Measurements from ENCODE around the gene NTRK3.

The NTRK3 gene

DNA sequence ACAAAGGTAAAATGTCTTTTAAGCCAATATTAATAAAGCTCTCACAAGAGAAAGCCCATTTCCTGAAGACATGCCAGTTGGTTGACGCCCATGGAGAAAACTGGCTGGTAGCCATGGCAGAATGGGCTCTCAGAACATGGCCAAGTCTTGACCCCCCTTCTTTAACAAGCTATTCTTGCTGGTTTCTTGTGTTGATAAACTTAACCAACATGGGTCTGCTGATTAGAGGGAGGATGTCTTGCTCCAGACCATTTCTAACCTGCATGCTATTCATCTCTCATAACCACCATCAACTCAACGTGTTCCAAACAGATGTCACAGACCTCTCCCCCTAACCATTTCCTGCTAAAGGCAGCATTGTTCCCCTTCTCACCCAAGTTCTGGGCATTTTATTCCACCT is 25.7 kb downstream of the NTRK3 start:
- no peak for DNase-seq (ENCODE audit: low spot score)

DNA sequence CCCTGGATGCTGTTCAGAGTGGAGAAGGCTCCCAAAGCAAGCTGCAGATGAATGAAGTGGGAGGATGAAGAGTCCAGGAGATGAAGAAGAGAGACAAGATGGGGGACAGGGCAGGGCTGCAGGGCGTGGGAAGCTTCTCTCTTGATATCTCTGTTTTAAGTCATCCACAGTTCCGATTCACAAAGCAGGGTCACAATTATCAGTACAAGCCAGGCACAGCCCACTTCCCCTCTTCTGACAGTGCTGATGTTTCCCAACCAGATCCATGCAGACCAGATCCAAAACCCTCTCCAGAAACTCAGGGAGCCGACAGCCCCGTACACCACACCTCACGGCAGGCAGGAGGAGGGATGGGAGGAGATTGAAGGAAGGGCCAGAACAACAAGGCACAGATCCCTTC is 31.1 kb downstream of the NTRK3 start:
- no peak for DNase-seq (ENCODE audit: low spot score)

DNA sequence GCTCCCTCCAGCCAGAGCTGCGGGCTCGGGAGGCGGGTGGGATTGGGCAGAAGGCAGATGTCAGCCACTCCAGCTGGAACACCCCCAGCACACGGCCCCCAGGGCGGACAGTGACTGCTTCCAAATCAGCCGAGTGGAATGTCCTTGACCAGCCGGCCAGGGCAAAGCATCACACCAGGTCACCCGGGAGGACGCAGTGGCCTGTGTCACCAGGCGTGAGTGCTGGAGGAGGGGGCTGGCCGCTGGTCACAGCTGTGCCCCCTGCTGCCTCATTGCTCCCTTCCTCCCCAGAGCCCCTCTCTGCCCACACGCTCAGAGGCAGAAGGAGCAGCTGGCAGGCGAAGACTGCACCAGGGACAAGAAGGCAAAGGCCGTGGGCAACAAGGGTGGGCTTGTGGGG is 33.5 kb downstream of the NTRK3 start:
- DNase-seq (ENCODE audit: low spot score) = no peak

- no peak for DNase-seq (ENCODE audit: low spot score)
Observed at GRCh38 chr15:88221836-88222235, 34.7 kb downstream of the NTRK3 start.

- no peak for DNase-seq (ENCODE audit: low spot score)
Observed at GRCh38 chr15:88220443-88221335, 35.9 kb downstream of the NTRK3 start.

DNA sequence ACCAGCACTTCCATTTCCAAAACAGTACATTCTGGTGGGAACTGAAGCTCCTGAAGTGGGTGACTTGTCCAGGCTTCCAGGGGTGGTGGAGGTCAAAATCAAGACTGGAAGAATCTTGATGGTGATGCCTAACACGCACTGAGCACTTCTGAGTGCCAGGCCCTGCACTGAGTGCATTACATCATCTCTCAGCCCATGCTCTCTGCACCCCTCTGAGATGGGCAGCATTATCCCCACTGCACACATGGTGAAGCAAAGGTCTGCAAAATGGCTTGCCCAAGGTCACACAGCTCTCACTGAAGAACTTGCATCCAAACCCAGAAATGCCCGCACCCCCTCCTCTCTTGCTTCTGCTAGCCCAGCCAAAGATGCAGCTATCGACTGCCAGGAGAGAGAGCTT is 36.9 kb downstream of the NTRK3 start:
- DNase-seq (ENCODE audit: low spot score) = no peak

- no peak for DNase-seq (ENCODE audit: low spot score)
Observed at GRCh38 chr15:88218557-88219221, 37.9 kb downstream of the NTRK3 start.

- DNase-seq (ENCODE audit: low spot score) = no peak
Observed at GRCh38 chr15:88215066-88215648, 41.4 kb downstream of the NTRK3 start.

DNA sequence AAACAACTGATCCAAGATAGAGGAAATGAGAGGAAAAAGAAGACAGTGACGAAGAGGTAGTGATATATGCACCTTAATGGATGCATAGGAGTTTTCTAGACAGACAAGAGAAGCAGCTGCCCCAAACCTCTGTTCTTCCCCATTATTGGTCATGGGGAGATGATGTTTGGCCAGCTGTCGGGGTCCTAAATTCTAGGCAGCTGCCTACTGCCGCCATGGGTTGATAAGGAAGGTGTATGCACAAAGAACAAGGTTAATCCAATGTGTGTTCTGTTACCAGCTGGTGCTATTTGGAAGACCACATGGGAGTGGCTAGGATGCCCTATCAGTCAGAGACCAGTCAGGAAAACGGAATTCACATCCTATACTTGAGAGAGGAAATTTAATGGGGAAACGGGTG is 47.4 kb downstream of the NTRK3 start:
- no peak for DNase-seq (ENCODE audit: low spot score)

DNA sequence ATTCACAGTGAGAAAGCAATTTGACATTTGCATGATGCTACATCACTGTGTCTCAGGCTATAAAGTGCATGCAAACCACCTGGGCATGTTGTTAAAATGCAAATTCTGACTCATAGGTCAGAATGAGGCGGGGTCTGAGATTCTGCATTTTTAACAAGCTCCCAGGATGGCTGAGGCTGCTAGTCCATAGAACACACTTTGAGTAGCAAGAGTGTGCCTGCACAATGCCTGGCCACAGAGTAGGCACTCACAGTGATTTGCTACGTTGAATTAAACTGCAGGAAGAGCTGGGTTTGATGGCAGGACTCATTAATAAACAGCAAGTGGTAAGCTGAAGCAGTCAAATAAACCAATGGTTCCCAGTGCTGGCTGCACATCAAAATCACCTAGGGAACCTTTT is 48.1 kb downstream of the NTRK3 start:
- DNase-seq (ENCODE audit: low spot score) = no peak

GRCh38 chr15:88207565-88207964 is 49.0 kb downstream of the NTRK3 start:
- no peak for DNase-seq (ENCODE audit: low spot score)

DNA sequence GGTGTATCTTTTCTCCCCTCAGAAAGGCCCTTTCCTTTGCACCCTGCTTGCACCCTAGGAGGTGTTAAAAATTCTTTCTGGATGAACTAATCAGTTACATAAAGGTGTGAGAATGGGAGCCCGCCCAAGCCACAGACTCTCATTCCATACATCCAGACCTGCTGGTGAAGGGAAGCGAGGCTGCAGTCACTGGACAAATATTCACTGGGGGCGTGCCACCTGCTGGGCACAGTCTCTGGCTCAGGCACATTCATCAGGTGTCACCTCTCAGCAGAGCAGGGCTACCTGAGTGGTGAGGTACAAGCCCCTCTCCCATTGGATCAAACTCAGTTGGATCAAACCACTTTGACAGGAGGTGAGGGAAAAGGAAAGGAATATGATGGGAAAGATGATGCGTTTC is 52.0 kb downstream of the NTRK3 start:
- DNase-seq (ENCODE audit: low spot score) = no peak

- no peak for DNase-seq (ENCODE audit: low spot score)
Observed at GRCh38 chr15:88202231-88202630, 54.3 kb downstream of the NTRK3 start.

GRCh38 chr15:88201207-88201606 is 55.3 kb downstream of the NTRK3 start:
- DNase-seq (ENCODE audit: low spot score) = no peak

GRCh38 chr15:88196961-88197360 is 59.6 kb downstream of the NTRK3 start:
- DNase-seq (ENCODE audit: low spot score) = no peak

GRCh38 chr15:88194162-88194561 is 62.4 kb downstream of the NTRK3 start:
- no peak for DNase-seq (ENCODE audit: low spot score)

DNA sequence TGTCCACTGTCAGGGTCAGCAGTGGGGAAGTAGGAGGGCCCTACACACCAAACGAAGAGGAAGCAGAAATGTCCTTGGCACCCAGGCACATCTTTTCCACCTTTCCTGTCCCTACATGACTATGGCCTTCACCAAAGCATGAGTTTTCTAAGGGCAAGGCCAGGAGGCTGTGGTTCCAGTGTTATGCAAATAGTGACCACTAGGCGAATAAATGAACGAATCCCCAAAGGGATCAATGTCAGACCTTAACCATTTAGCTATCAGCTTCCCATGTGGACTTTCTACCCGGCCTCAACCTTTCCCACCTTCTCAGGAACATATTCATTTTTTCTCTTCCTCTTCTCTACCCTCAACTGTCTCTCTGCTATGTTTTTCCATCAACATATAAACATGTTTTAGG is 63.1 kb downstream of the NTRK3 start:
- DNase-seq (ENCODE audit: low spot score) = no peak

DNA sequence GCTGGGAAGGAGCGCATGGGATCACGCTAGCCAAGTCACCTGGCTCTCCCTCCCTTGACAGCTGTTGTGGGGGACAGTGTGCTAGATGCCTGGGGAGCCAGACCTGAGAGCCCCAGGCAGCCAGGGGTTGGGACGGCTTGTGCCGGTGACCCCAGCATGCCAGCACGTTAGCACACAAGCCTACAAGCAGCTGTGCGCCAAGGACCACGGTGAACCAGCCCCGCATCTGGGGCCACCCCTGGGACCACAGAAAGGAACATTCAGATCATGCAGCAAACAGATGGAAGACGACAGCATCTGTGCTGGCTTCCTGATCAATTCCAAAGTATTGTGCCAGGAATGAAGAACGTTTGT is 64.8 kb downstream of the NTRK3 start:
- no peak for DNase-seq (ENCODE audit: low spot score)

DNA sequence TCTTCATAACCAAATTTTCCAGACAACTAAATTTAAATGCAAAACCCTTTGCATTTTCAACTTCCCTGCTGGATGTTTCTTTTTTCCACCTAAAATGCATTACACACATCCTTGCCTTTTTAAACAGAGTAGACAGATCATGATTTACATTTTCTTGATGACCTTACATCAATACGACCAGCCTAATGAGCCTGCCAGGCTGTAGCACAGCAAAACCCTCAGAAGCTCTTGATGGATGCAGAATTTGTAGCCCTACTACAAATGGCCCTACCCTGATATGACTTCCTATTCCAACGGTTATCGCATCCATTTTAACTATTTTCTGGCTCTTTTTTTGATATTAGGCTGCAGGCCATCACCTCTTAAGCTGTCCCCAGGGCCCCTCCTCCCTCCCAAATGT is 66.3 kb downstream of the NTRK3 start:
- DNase-seq (ENCODE audit: low spot score) = no peak

DNA sequence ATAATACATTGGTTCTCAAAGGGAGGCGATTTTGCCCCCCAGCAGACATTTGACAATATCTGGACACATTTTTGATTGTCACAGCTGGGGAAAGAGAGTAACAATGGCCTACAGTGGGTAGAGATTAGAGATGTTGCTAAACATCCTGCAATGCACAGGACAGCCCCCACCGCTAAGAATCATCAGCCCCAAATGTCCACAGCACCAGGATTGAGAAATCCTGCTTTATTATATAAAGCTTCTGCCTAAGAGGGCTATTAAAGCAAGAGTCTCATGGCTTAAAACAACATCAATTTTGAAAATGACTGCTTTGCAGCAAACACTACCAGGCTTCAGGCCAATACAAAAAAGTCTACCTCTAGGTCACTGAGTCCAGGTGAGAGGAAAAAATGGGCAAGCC is 68.2 kb downstream of the NTRK3 start:
- no peak for DNase-seq (ENCODE audit: low spot score)

GRCh38 chr15:88187195-88187594 is 69.3 kb downstream of the NTRK3 start:
- no peak for DNase-seq (ENCODE audit: low spot score)

GRCh38 chr15:88185584-88185983 is 71.0 kb downstream of the NTRK3 start:
- DNase-seq (ENCODE audit: low spot score) = no peak

DNA sequence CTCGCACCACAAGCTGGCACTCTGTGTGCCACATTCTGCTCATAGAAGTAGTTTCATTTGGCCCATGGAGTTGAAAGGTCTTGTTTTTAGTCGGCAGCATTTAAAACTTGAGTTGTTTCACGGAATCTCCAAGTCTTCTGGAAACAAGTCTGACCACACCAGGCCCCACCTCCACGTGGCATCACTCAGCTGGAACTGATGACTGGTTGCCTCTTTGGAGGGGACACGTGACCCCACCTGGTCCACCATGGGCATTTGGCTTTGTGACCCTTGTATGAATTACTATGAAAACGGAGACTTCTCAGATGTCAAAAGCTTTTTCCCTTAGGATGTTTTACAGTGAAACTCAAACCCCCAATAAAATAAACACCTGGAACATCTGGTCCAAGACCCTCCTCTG is 74.9 kb downstream of the NTRK3 start:
- no peak for DNase-seq (ENCODE audit: low spot score)
